GM19240 (cell line): ENCODE data around the gene PARVB.
A peak's percentile ranks its signal among the peaks of the same experiment; 100 is the strongest.
"Not testable (repeated sequence)": the region's sequence is repeated elsewhere in the genome, so short reads cannot be mapped to it uniquely, and the experiment has no call there.

ENCODE experiments used
- DNase-seq: peaks from one replicate; pipeline ENCODE4 v3.0.0; 2011; ENCODE audit warnings: low spot score; ENCODE audit not compliant: insufficient read length

PARVB gene

DNA sequence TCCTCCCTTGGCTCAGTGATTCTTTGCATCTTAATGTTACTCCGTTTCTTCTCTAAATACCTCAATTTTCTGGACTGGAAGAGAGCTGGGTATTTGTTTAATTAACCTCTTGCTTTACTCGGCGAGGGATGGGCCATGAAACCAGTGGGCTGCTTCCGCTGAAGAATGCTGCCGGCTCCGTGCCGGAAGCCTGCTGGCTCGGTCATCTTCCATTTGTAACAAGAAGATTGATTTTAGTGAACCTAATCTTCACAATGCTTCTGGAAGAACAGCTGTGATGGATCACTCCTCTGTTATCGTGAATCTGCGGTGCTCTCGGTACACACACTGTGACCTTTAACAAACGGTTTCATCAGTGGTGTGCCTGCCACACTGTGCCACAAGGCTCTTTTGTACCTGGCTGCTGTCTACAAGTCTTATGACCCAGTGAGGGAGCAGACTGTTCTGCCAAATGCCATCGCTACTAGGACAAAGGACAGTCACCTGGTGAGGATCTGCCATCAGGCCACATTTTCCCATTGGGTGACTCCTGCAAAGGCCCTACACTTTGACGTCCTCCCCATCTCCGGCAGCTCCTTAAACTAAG is 25.3 kb upstream of the PARVB start:
- no peak for DNase-seq

DNA sequence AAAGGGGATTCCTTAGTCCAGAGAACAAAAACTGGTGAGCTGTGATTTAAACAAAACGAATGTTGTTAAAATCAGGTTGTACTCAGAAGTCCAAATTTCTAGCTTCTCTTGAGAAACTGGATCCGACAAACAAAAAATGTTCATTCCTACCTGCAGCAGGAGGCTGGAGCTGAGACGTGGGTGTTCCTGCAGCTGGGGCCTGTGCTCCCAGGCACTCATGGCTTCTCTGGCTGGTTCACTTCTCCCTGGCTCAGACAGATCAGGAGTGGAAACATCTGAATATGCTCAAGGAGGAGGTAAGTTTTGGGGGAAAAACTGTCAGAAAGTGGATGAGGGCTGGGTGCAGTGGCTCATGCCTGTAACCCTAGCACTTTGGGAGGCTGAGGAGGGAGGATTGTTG is 24.7 kb upstream of the PARVB start:
- no peak for DNase-seq

DNA sequence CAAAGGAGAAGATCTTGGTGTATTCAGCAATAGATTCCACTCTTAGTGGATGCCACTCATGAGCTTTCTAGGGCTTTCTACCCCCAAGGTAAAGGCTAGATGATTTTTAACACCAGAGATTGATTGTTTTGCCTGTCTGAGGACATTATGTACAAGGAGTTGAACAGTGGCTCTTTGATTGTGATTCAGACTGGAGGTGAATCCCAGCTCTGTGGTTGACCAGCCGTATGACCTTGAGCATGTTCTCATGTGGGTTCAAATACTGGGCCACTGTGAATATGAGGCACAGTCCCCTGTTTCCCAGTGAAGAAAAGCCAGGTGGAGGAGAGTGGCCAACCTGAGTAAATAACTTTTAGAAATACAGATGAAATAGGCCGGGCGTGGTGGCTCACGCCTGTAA is 24.0 kb upstream of the PARVB start:
- no peak for DNase-seq

DNA sequence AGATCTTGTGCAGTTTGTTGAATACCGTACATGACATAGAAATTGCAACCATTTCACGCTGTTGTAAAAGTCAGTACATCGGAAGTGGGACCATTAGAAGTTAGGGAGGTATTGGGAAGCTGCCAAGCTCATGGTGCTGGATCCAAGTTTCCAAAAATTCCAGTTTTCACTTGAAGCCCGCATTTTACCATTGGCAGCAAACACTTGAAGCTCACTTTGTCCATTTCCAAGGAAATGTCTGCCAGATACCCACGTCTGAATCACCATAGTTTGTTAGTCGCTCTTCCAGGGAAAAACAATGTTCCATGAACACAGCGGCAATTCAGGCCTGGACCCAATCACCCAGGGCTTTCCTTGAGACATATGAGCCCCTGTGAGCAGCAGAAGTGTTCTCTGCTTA is 22.6 kb upstream of the PARVB start:
- DNase-seq: no peak

DNA sequence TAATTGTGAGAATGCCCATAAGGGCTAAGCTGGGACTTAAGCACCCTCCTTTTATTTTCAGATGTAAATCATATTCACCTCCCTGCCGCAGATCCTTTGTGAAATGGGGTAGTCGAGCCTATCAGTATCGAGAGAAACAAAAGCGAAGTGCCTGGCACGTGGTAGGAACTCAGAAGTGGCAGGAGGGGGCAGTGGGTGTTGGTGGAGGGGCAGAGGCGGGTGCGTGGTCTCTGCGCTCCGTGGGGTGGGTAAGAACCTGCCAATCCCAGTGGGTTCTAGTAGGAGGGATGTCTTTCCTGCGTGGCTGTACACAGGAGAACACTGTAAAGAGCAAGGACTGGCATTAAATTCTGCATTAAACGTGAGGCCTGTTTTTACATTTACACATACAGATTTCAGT is 21.8 kb upstream of the PARVB start:
- DNase-seq: no peak

DNA sequence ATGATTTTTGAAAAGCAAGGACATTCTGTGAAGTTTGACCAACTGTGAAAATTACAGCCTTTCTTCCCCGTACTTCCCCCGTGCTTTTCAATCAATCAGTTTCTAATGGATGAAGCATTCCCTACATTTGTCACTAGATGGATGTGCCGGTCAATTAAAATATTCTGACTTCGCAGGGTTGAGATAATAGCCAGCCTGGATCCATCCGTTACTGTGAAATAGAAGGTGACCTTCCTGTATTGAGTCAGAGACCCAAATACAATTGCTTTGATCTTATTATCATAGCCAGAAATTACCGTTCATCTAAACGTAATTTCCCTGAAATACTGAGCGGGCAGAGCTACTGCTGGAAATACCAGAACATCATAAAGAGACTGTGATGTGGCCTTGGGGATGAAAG is 21.1 kb upstream of the PARVB start:
- no peak for DNase-seq

DNA sequence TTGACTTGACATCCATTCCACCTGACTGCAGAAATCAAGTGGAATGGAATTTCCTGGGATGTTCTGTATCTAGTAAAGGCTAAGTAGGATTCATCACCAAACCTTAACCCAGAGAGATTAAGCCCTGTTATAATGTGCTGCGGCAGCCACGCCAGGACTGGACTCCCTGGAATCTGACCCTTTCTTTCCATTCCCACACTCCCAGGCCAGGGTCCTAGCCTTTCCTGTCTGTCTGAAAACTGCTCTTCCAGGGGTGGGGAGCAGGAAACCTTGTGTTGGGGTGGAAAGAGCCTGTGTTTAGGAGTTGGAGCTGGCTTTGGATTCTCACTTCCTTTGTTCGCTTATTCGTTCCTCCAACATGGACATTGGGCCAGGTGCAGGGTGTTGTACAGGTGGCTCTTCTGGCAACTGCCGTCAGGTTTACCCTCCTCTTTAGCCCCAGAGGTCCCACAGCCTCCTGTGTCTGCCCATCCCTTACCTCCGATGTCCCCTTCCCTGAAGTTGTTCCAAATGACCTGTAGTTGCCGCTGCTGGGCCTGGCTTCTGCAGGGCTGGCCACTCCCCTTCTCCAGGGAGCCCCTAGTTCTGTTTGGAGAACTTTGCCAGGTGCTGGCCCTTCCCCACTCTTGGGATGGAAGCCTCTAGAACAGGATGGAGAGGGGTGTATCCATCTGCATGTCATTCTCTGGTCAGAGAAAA is 20.5 kb upstream of the PARVB start:
- no peak for DNase-seq

DNA sequence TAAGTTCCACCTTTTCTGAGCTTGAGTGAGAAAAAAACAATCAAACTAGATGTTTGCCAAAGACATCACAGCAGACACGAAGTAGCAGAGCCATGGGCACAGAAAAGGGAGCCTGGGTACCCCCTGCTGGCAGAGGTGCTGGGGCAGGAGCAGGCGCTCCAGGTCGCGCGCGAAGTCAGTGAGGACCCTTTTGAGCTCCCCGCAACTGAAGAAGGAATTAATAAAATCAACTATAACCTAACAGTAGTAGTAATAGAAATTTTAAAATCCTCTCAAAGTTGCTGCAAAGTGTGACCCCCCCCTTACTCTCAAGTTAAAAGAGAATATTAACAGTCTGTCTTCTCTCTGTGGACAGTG is 20.0 kb upstream of the PARVB start:
- no peak for DNase-seq

DNA sequence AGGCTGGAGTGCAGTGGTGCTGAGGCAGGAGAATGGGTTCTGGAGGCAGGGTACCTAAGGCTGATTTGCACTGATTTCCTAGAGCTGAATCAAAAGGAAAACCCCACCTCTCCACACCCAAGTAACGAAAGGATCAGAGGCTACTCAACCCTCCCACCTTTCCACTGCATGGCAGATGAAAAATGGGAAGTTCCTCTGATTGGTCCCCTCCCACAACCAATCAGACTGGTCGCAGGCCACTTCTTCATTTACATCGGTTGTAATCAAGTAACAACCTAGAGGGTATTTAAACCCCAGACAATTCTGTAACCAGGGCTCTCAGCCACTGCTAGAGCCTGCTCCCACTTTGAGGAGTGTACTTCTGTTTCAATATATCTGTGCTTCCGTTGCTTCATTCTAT is 18.6 kb upstream of the PARVB start:
- no peak for DNase-seq

DNA sequence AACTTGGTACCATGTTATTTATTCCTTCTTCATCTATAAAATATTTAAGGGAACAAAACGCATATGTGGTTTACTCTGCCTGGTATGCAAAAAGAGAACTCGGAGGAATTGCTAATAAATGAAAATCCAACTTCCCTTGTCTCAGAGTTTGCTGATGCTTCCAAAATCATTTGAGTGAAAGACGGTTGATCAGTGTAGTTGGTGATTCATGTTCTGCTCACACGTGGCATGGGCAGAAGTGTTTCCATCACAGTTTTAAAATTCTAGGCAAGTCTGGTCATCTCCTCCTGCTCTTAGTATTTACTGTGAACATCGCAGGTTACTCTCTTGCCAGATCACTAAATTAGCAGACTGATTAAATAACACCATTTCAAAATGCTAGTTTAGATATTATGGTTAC is 11.9 kb upstream of the PARVB start:
- no peak for DNase-seq

DNA sequence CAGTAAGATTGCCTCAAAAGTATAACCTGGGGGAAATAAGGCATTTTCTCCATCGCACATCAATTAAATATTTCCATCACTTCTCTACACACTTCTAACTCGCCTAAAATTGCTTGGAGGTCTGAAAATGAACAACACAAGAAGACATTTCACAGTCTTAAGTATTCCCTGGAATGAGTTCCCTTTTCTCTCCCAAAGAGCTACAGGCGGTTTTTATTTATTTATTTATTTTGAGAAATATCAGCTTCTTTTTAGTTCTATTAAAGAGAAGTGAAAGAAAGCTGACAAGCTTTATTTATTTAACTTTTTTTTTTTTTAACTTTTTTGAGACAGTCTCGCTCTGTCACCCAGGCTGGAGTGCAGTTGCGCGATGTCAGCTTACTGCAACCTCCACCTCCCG is 11.5 kb upstream of the PARVB start:
- no peak for DNase-seq

DNA sequence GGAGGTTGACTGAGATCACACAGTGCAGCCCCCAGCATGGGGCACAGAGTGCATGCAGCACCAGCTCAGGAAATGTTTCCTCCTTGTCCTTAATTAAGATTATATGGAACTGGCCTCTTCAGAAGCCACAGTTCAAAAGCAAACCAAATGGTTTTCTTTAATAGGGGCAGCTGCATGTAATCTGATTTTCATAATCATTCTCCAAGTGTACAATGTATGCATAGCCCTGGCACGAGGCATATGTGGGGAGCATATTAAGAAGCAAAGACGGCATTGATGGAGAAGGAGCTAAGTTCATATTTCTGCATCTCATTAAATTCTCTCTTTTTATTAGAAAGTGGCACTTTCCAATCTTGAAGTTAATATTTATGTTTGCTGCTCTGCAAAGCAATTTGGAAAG is 9.9 kb upstream of the PARVB start:
- no peak for DNase-seq

DNA sequence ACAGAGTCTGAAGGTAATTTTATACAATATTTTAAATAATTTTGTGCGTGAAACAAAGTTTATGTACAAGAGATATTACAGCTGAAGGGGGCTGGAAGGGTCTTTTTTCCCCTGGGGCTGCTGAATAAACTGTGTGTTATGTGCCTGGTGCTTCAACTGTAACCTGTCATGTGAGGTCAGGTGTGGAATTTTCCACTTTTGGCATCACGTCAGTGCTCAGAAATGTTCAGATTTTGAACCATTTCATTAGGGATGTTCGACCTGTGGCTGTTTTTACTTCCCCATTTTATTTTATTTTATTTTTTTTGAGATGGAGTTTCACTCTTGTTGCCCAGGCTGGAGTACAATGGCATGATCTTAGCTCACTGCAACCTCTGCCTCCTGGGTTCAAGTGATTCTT is 7.5 kb upstream of the PARVB start:
- not testable (repeated sequence) for DNase-seq

DNA sequence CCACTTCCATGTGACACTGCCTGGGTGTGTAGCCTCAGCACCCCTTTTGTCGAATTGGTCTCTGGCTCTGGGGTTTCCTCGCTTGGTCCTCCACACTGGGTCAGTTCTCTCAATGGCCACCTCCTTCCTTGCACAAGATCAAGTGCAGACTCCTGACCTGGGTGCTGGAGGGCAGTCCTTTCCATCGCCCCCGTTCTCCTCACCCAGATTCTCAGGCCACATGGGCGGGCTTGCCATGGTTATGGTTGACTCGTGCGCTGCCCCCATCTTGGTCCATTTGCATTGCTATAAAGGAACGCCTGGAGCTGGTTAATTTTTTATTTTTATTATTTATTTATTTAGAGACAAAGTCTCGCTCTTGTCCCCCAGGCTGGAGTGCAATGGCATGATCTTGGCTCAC is 5.5 kb upstream of the PARVB start:
- DNase-seq: no peak

DNA sequence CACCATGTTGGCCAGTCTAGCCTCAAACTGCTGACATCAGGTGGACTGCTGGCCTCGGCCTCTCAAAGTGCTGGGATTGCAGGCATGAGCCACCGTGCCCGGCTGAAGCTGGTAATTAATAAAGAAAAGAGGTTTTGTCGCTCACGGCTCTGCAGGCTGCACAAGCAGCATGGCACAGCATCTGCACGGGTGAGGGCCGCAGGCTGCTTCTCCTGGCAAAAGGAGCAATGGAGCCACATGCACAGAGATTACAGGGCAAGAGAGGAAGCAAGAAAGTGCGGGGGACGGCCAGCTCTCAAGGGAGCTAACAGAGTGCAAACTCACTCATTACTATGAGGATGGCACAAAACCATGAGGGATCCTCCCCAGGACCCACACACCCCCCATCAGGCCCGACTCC is 4.7 kb upstream of the PARVB start:
- DNase-seq: no peak

DNA sequence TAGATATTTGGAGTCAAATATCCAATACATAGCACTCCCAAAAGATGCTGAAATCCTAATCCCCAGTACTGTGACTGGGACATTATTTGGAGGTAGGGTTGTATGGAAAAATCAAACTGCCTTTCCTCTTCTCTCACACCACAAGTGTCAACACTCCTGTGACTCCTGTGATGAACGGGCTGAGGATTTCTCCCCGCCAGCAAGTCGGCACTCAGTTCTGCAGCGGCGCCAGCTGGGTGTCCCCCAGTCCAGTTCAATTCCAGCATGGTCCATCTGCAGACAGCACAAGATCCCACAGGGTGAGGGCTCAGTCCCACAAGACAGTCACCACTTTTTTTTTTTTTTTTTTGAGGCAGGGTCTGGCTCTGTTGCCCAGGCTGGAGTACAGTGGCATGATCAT is 4.3 kb upstream of the PARVB start:
- no peak for DNase-seq

DNA sequence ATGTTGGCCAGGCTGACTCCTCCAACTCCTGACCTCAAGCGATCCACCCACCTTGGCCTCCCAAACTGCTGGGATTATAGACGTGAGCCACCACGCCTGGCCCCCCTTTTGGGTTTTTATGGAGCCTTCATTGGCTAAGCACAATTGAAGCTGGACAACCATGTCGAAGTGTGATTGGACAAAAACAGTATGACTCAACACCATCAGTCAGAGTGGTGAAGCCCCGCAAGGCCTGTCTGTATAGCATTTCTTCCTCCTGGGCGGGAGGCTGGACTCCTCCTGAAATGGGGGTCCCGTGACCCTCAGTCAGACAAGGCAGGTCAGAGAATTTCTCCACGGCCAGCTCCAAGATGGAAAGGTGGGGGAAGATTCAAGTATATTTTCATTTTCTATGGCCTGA is 3.1 kb upstream of the PARVB start:
- no peak for DNase-seq

DNA sequence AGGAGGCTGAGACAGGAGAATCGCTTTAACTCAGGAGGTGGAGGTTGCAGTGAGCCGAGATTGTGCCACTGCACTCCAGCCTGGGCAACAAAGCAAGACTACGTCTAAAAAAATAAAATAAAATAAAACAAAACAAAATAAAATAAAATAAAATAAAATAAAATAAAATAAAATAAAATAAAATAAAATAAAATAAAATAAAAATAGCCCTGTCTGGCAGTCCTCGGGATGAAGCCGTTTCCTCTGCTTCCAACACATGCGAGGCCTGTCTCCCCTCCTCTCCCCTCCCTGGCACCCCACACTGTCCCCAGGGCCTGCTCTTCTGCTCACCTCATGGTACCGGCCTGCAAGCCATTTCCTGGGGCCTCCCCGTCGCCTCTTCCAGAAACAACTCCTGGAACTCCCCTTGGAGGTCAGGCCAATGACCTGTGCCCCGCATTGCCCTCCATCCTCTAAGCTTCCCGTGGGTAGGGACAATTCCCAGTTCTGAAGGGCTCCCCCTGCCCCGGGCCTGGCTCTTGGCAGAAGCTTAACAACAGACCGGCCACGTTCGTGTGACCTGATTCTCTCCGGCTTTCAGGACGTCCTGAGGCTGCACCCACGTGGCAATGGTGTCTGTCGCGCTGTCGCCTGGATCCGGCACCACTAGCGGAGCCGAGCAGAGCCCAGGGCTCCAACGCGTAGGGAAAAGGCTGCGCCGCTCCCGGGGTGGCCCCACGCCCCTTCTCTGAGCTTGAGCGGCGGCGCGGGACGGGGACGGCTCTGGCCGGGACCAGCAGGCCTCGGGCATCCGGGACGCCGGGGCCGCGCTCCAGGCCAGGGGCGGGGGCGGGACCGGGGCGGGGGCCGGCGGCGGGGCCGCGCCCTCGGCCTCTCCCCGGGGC is 456 bp upstream of the PARVB start:
- peak; percentile 52 for DNase-seq

DNA sequence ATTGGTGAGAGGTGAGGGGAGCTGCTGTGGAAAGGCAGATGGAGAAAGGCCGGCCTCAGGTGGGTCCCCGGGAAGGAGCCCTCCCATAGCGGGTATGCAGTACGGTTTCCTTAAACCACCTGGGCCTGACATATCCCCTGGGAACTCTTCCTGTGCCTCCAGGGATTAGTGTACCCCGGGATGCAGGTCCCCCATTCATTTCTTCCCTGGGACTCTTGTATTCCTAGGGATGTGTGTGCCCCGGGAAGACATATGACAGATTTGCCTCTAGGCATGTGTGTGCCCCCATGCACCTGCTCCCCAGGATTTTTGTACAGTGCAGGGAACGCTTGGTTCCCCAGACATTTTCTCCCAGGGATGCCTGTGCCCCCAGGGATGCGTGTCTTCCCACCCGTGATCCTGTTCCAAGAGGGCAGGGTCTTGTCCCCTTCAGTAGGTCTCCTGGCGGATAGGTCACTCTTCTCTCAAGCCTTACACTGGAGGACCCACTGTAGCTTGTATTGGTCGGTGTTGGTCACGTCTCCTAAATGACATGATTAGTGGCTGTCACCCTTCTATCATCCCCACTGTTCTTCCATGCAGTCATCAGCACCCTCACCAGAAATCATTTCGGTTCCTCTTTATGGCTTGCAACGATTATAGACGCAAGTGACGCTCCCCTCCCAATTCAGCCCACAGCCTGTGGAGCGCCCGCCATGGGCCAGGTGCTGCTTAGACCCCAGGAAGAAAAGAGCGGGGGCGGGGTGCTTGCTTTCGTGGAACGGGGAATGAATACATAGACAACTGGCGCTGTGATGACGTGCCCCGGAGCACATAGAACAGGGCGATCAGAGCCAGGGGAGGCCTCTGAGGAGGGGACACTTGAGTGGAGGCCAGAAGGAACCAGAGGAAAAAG is 1.3 kb downstream of the PARVB start:
- peak; percentile 81 for DNase-seq

DNA sequence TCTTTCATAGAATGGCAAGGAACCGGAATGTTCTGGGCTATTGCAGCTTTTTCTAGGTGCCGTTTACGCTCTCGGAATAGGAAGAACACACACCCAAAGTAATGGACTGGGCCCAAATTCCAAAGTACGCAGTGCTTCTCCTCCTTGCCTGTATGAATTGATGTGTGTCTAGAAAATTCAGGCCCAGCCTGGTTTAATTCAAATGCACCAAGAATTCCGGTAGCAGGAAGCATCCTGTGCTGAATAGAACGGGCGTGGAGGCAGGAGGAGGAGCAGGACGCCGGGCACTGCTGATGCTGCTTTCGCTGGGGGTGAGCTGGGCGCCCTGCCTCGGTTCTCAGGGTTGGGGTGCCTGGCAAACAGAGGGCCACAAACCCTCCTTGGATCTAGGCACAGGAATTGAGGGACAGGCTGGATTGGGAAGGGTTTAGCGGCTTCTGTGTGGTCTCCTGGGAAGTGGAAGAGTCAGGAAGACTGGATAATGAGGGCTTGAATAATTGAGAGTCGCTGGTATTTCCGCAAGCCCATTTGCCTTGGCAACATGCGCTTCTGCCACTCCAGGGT is 2.0 kb downstream of the PARVB start:
- DNase-seq: no peak
